ENCODE data around the gene PAOX. TPM values are rescaled to one million over a fixed set of nuclear protein-coding genes. Genes with fewer than 3 reads are reported as not detected.
"Not testable (repeated sequence)": the region's sequence is repeated elsewhere in the genome, so short reads cannot be mapped to it uniquely, and the experiment has no call there.

PAOX gene
- total RNA-seq, 2 experiments from 2014 or later = 3.0 to 6.2 TPM

- ChIA-PET CTCF (no interaction called here), POLR2A (no interaction called here)
- H3K36me3 Mint-ChIP-seq (ENCODE audit: low read depth) = peaks cover 16% of the 10 kb centered on the region
Measured at GRCh38 chr10:133366751-133367150, 12.3 kb upstream of the PAOX start.

GRCh38 chr10:133367461-133367860 lies 11.6 kb upstream of the PAOX start:
- intact Hi-C loops (cut with DNase I, micrococcal nuclease); POLR2A ChIA-PET; H3K4me3 Mint-ChIP-seq; CTCF ChIA-PET; DNase-seq; ATAC-seq; H3K27me3 Mint-ChIP-seq; H3K4me1 Mint-ChIP-seq; H3K27ac Mint-ChIP-seq; H3K9me3 Mint-ChIP-seq (ENCODE audit: low read depth): not testable (repeated sequence)
- peaks cover 14% of the 10 kb centered on the region for H3K36me3 Mint-ChIP-seq (ENCODE audit: low read depth)

More at GRCh38 chr10:133366751-133367150, 12.3 kb upstream of the PAOX start:
- DNase-seq (no peak), ATAC-seq (no peak)
- H3K9me3 Mint-ChIP-seq (ENCODE audit: low read depth) = no peaks in the 10 kb centered on the region
- no peak overlapping the region for H3K27ac Mint-ChIP-seq
- no peaks in the 10 kb centered on the region for H3K27me3 Mint-ChIP-seq
- intact Hi-C loops (cut with DNase I, micrococcal nuclease) = no loop called here
- H3K4me3 Mint-ChIP-seq = no peak overlapping the region
- peaks cover 4% of the 10 kb centered on the region for H3K4me1 Mint-ChIP-seq

GRCh38 chr10:133368153-133368552 lies 10.9 kb upstream of the PAOX start:
- Mint-ChIP-seq H3K9me3 (ENCODE audit: low read depth) (no peaks in the 10 kb centered on the region), H3K36me3 (ENCODE audit: low read depth) (peaks cover 14% of the 10 kb centered on the region), H3K27ac (no peak overlapping the region), H3K27me3 (no peaks in the 10 kb centered on the region), H3K4me3 (no peak overlapping the region), H3K4me1 (peaks cover 8% of the 10 kb centered on the region)
- CTCF ChIA-PET = interaction anchor here (0.6 to 0.7 kb wide), 2 partner anchors 23 to 38 kb away, joined by 3 to 5 read pairs; no protein-coding TSS in a partner anchor
- intact Hi-C loops (cut with DNase I, micrococcal nuclease) = no loop called here
- POLR2A ChIA-PET = no interaction called here
- no peak for ATAC-seq
- DNase-seq = no peak

- Mint-ChIP-seq H3K36me3 (ENCODE audit: low read depth) (peaks cover 14% of the 10 kb centered on the region), H3K4me3 (no peak overlapping the region), H3K9me3 (ENCODE audit: low read depth) (no peaks in the 10 kb centered on the region), H3K27ac (no peak overlapping the region), H3K4me1 (peaks cover 11% of the 10 kb centered on the region), H3K27me3 (no peaks in the 10 kb centered on the region)
- DNase-seq = no peak
- ChIA-PET CTCF (interaction anchor here (0.8 kb wide), 1 partner anchor 18 kb away, joined by 3 read pairs; no protein-coding TSS in a partner anchor), POLR2A (no interaction called here)
- intact Hi-C loops (cut with DNase I, micrococcal nuclease) = loop anchor here in 1 of 2 experiments (10.0 kb wide), 1 partner anchor 1035 kb away; the partner anchor contains the start of gene LRRC27
- no peak for ATAC-seq
Measured at GRCh38 chr10:133370030-133370786, 8.9 kb upstream of the PAOX start.

- intact Hi-C loops (cut with DNase I, micrococcal nuclease) = loop anchor here (2.0 to 10.0 kb wide), 2 partner anchors 14 to 1038 kb away; partner anchors contain the start of genes FUOM (in 1 of the 2) and LRRC27 (in 1 of the 2)
Measured at GRCh38 chr10:133372507-133372906, 6.6 kb upstream of the PAOX start.

GRCh38 chr10:133373174-133374090 lies 5.6 kb upstream of the PAOX start, which contains the start of gene ECHS1:
ECHS1 (minus strand) TSS chr10:133373354; CDS start chr10:133373333, 21 bp downstream.
- H3K27me3 Mint-ChIP-seq = no peaks in the 10 kb centered on the region
- peak; percentile 100 for ATAC-seq
- peaks cover 8% of the 10 kb centered on the region for H3K36me3 Mint-ChIP-seq (ENCODE audit: low read depth)
- CTCF ChIA-PET = no interaction called here
- H3K27ac Mint-ChIP-seq = peak within 1 kb of the TSS; percentile 79
- intact Hi-C loops (cut with DNase I, micrococcal nuclease) = loop anchor here (1.0 to 10.0 kb wide), 10 partner anchors 15 to 1039 kb away; partner anchors contain the start of genes FUOM (in 2 of the 2), MTG1 (in 2 of the 2) and LRRC27 (in 1 of the 2)
- POLR2A ChIA-PET = interaction anchor here (1.0 kb wide), 1 partner anchor 16 kb away, joined by 3 read pairs; no protein-coding TSS in a partner anchor
- peaks cover 11% of the 10 kb centered on the region for H3K4me1 Mint-ChIP-seq
- peak; percentile 97 for DNase-seq
- no peaks in the 10 kb centered on the region for H3K9me3 Mint-ChIP-seq (ENCODE audit: low read depth)
- peak within 1 kb of the TSS; percentile 73 for H3K4me3 Mint-ChIP-seq

More at GRCh38 chr10:133372507-133372906, 6.6 kb upstream of the PAOX start:
- no peak for DNase-seq
- no peak overlapping the region for H3K27ac Mint-ChIP-seq
- no peaks in the 10 kb centered on the region for H3K9me3 Mint-ChIP-seq (ENCODE audit: low read depth)
- CTCF ChIA-PET = no interaction called here
- H3K36me3 Mint-ChIP-seq (ENCODE audit: low read depth) = peaks cover 11% of the 10 kb centered on the region
- no peaks in the 10 kb centered on the region for H3K27me3 Mint-ChIP-seq
- peaks cover 11% of the 10 kb centered on the region for H3K4me1 Mint-ChIP-seq
- peak overlapping the region; percentile 73 for H3K4me3 Mint-ChIP-seq
- no peak for ATAC-seq
- POLR2A ChIA-PET = no interaction called here

GRCh38 chr10:133375357-133376115 lies 3.5 kb upstream of the PAOX start:
- Mint-ChIP-seq H3K4me1 (peaks cover 9% of the 10 kb centered on the region), H3K27ac (no peak overlapping the region), H3K4me3 (no peak overlapping the region), H3K9me3 (ENCODE audit: low read depth) (no peaks in the 10 kb centered on the region), H3K27me3 (no peaks in the 10 kb centered on the region), H3K36me3 (ENCODE audit: low read depth) (no peaks in the 10 kb centered on the region)
- DNase-seq (no peak), ATAC-seq (no peak)
- intact Hi-C loops (cut with DNase I, micrococcal nuclease) = loop anchor here (2.0 to 10.0 kb wide), 3 partner anchors 15 to 1041 kb away; partner anchors contain the start of genes INPP5A (in 1 of the 2) and LRRC27 (in 1 of the 2)
- ChIA-PET POLR2A (no interaction called here), CTCF (no interaction called here)

- H3K4me3 Mint-ChIP-seq; H3K9me3 Mint-ChIP-seq (ENCODE audit: low read depth); H3K4me1 Mint-ChIP-seq; POLR2A ChIA-PET; ATAC-seq; H3K27me3 Mint-ChIP-seq; DNase-seq; H3K27ac Mint-ChIP-seq; H3K36me3 Mint-ChIP-seq (ENCODE audit: low read depth): not testable (repeated sequence)
- intact Hi-C loops (cut with DNase I, micrococcal nuclease) = loop anchor here (5.0 to 10.0 kb wide), 2 partner anchors 839 to 1041 kb away; partner anchors contain the start of genes INPP5A (in 1 of the 2) and LRRC27 (in 1 of the 2)
- CTCF ChIA-PET = interaction anchor here (2.1 kb wide), 1 partner anchor 47 kb away, joined by 6 read pairs; no protein-coding TSS in a partner anchor
Measured at GRCh38 chr10:133376183-133376582, 2.9 kb upstream of the PAOX start.

- POLR2A ChIA-PET = no interaction called here
- H3K27me3 Mint-ChIP-seq = no peaks in the 10 kb centered on the region
- intact Hi-C loops (cut with DNase I, micrococcal nuclease) = loop anchor here (5.0 to 10.0 kb wide), 2 partner anchors 840 to 1042 kb away; partner anchors contain the start of genes INPP5A (in 1 of the 2) and LRRC27 (in 1 of the 2)
- no peaks in the 10 kb centered on the region for H3K9me3 Mint-ChIP-seq (ENCODE audit: low read depth)
- no peak overlapping the region for H3K27ac Mint-ChIP-seq
- no peaks in the 10 kb centered on the region for H3K36me3 Mint-ChIP-seq (ENCODE audit: low read depth)
- no peak for ATAC-seq
- DNase-seq = no peak
- H3K4me1 Mint-ChIP-seq = peaks cover 4% of the 10 kb centered on the region
- H3K4me3 Mint-ChIP-seq = peak overlapping the region; percentile 30
- CTCF ChIA-PET = interaction anchor here (0.6 to 2.1 kb wide), 5 partner anchors 10 to 87 kb away, joined by 3 to 6 read pairs (median 4); no protein-coding TSS in a partner anchor
Measured at GRCh38 chr10:133377025-133377817, 1.8 kb upstream of the PAOX start.

GRCh38 chr10:133377818-133378250 lies 1.2 kb upstream of the PAOX start:
- H3K27me3 Mint-ChIP-seq = no peaks in the 10 kb centered on the region
- no peaks in the 10 kb centered on the region for H3K9me3 Mint-ChIP-seq (ENCODE audit: low read depth)
- peaks cover 4% of the 10 kb centered on the region for H3K4me1 Mint-ChIP-seq
- DNase-seq = no peak
- no peaks in the 10 kb centered on the region for H3K36me3 Mint-ChIP-seq (ENCODE audit: low read depth)
- intact Hi-C loops (cut with DNase I, micrococcal nuclease) = loop anchor here (1.0 to 10.0 kb wide), 5 partner anchors 11 to 1043 kb away; partner anchors contain the start of genes INPP5A (in 2 of the 2) and LRRC27 (in 1 of the 2)
- peak overlapping the region; percentile 74 for H3K4me3 Mint-ChIP-seq
- CTCF ChIA-PET = interaction anchor here (1.0 to 2.1 kb wide), 4 partner anchors 9 to 48 kb away, joined by 3 to 6 read pairs (median 4); no protein-coding TSS in a partner anchor
- no peak overlapping the region for H3K27ac Mint-ChIP-seq
- POLR2A ChIA-PET = no interaction called here
- ATAC-seq = no peak
